Sigmoid colon (tissue), 3 donors: ENCODE measurements around the gene RABGAP1L.

Experiments
- CTCF ChIP-seq, 4 experiments: fragments of 450-650 bp in 3 of 4; fragments of 200-600 bp in 1 of 4; IDR thresholded peaks; one replicate each; pipeline ENCODE4 v1.5.1; 2016 to 2019; ENCODE audit warnings: antibody characterized with exemption in 4 of 4, mild to moderate bottlenecking in 3 of 4, moderate library complexity in 2 of 4
- POLR2A ChIP-seq, 2 donors: fragments of 450-650 bp; IDR thresholded peaks; one replicate each; pipeline ENCODE4 v1.6.1; 2016; ENCODE audit warnings: antibody characterized with exemption in 2 of 2, mild to moderate bottlenecking in 2 of 2, moderate library complexity in 2 of 2

- no peak for TF ChIP-seq POLR2A (IDR thresholded peaks at IDR 0.05)
- TF ChIP-seq CTCF (IDR thresholded peaks at IDR 0.05): no peak
Measured at GRCh38 chr1:174297351-174297750, 138.0 kb downstream of the RABGAP1L start.
